GM12878 (cell line): ENCODE results near the gene SHROOM1. TPM values are rescaled to one million over a fixed set of nuclear protein-coding genes. Genes with fewer than 3 reads are reported as not detected.

Experiments
- ATAC-seq: fragments of 200-7000 bp; cut with Tn5 transposase; 3 replicates; pipeline ENCODE4 v1.9.1; 2020; ENCODE audit warnings: mild to moderate bottlenecking, moderate library complexity
- BruUV-seq: library from RNA; stranded (reverse); fragments of 400-500 nt; replicated peaks from 2 replicates; lab custom pipeline; 2021; lab: Mats Ljungman, UMichigan
- CTCF ChIA-PET: fragments of 300-600 bp; sonication (Branson Sonifier 250); formaldehyde crosslinking; extraction: SDS; loops from one replicate; lab custom pipeline; 2021; ENCODE audit warnings: inconsistent platforms; lab: Yijun Ruan, JAX
- POLR2A ChIA-PET: fragments of 350-600 bp; formaldehyde crosslinking; extraction: SDS; loops from one replicate; lab custom pipeline; 2021; ENCODE audit warnings: inconsistent platforms; lab: Charles Lee
- RAD21 ChIA-PET: fragments of 300-600 bp; sonication (Branson Sonifier 250); formaldehyde crosslinking; loops from one replicate; lab custom pipeline; 2023; ENCODE audit warnings: antibody characterized with exemption; ENCODE audit not compliant: unreplicated experiment; lab: Charles Lee
- SMC1A ChIA-PET: fragments of 300-600 bp; sonication (Branson Sonifier 250); formaldehyde crosslinking; loops from one replicate; lab custom pipeline; 2023; ENCODE audit not compliant: unreplicated experiment, uncharacterized antibody; lab: Charles Lee
- DNase-seq: peaks from one replicate; pipeline ENCODE4 v3.0.0-alpha.2; 2011; ENCODE audit warnings: low read depth, low spot score
- FAIRE-seq: peaks from 3 replicates; lab custom pipeline; 2011; peaks lifted over from hg19 to GRCh38; lab: Jason Lieb, UNC
- H2AFZ ChIP-seq: 2 replicates; pipeline ENCODE4 v1.6.0; 2011; ENCODE audit warnings: low read depth, low read length, control low read depth; ENCODE audit not compliant: control insufficient read depth
- H3K27ac ChIP-seq: 2 replicates; pipeline ENCODE4 v1.5.1; 2011; ENCODE audit warnings: control low read depth; ENCODE audit not compliant: control insufficient read depth, insufficient read depth
- H3K27me3 ChIP-seq, 2 experiments: replicated peaks in 1 of 2; 2 replicates each; pipeline versions ENCODE4 v1.6.0 to v1.6.1; 2011; ENCODE audit warnings: low read length in 1 of 2; ENCODE audit not compliant: control insufficient read depth in 2 of 2, insufficient read depth in 2 of 2
- H3K36me3 ChIP-seq, 2 experiments: 2 replicates each; pipeline ENCODE4 v1.5.1; 2011; ENCODE audit warnings: low read length in 1 of 2; ENCODE audit not compliant: control insufficient read depth in 2 of 2, insufficient read depth in 2 of 2
- H3K4me1 ChIP-seq: 2 replicates; pipeline ENCODE4 v1.6.1; 2011; ENCODE audit warnings: mild to moderate bottlenecking, low read length, moderate library complexity, mixed read lengths; ENCODE audit not compliant: control insufficient read depth, insufficient read depth
- H3K4me2 ChIP-seq: 2 replicates; pipeline ENCODE4 v1.6.0; 2011; ENCODE audit warnings: control low read depth; ENCODE audit not compliant: control insufficient read depth, insufficient read depth
- H3K4me3 ChIP-seq: fragments of 200-600 bp; sonication (generic); 2 replicates; pipeline ENCODE4 v1.5.1; 2016
- H3K79me2 ChIP-seq: 2 replicates; pipeline ENCODE4 v1.6.0; 2011; ENCODE audit warnings: low read length; ENCODE audit not compliant: control insufficient read depth, insufficient read depth
- H3K9ac ChIP-seq: 2 replicates; pipeline ENCODE4 v1.8.0; 2011; ENCODE audit warnings: low read length, control low read depth, mixed read lengths; ENCODE audit not compliant: control insufficient read depth, insufficient read depth
- H3K9me3 ChIP-seq: replicated peaks from 3 replicates; pipeline ENCODE4 v1.5.1; 2011; ENCODE audit warnings: mild to moderate bottlenecking, low read length; ENCODE audit not compliant: control insufficient read depth, insufficient read depth
- H4K20me1 ChIP-seq: 2 replicates; pipeline ENCODE4 v1.6.0; 2011; ENCODE audit not compliant: control insufficient read depth, insufficient read depth
- BACH1 ChIP-seq: fragments of 450-650 bp; IDR thresholded peaks from 2 replicates; pipeline ENCODE4 v1.6.1; 2017; ENCODE audit warnings: mild to moderate bottlenecking, borderline replicate concordance
- CHD1 ChIP-seq: IDR thresholded peaks from 2 replicates; pipeline ENCODE4 v1.6.1; 2012; ENCODE audit warnings: low read depth, low read length, improper control_type of control experiment
- GATAD2B ChIP-seq: fragments of 450-650 bp; conservative IDR thresholded peaks from 2 replicates; pipeline ENCODE4 v1.6.1; 2017; ENCODE audit warnings: low read depth, mild to moderate bottlenecking, moderate library complexity
- IRF5 ChIP-seq: fragments of 450-650 bp; IDR thresholded peaks from 2 replicates; pipeline ENCODE4 v1.6.1; 2017; ENCODE audit warnings: borderline replicate concordance
- NKRF ChIP-seq: fragments of 450-650 bp; conservative IDR thresholded peaks from 2 replicates; pipeline ENCODE4 v1.6.1; 2017; ENCODE audit warnings: mild to moderate bottlenecking, moderate library complexity
- PKNOX1 ChIP-seq: fragments of 450-650 bp; IDR thresholded peaks from 2 replicates; pipeline ENCODE4 v1.6.1; 2016; ENCODE audit warnings: mild to moderate bottlenecking
- RAD21 ChIP-seq: IDR thresholded peaks from 2 replicates; pipeline ENCODE4 v1.6.1; 2011; ENCODE audit warnings: mild to moderate bottlenecking, low read depth, low read length, moderate library complexity; ENCODE audit not compliant: insufficient read depth
- RCOR1 ChIP-seq: conservative IDR thresholded peaks from 2 replicates; pipeline ENCODE4 v1.6.1; 2012; ENCODE audit warnings: low read depth, low read length, improper control_type of control experiment
- SIN3A ChIP-seq: IDR thresholded peaks from 2 replicates; pipeline ENCODE4 v1.6.1; 2012; ENCODE audit warnings: low read depth, low read length, improper control_type of control experiment
- SMAD1 ChIP-seq: fragments of 450-650 bp; IDR thresholded peaks from 2 replicates; pipeline ENCODE4 v1.6.1; 2018; ENCODE audit warnings: mild to moderate bottlenecking, low read depth; ENCODE audit not compliant: partially characterized antibody
- SPI1 ChIP-seq: IDR thresholded peaks from 2 replicates; pipeline ENCODE4 v1.6.1; 2011; ENCODE audit warnings: low read depth, mild to moderate bottlenecking, low read length, moderate library complexity, borderline replicate concordance; ENCODE audit not compliant: insufficient read depth
- SREBF2 ChIP-seq: IDR thresholded peaks from 2 replicates; pipeline ENCODE4 v1.6.1; 2012; ENCODE audit warnings: mild to moderate bottlenecking, low read length
- SUPT20H ChIP-seq: IDR thresholded peaks from 2 replicates; pipeline ENCODE4 v1.6.1; 2011; ENCODE audit warnings: low read depth, mild to moderate bottlenecking, low read length, moderate library complexity, borderline replicate concordance; ENCODE audit not compliant: control insufficient read depth
- SUZ12 ChIP-seq: fragments of 200-600 bp; sonication (generic); IDR thresholded peaks from one replicate; pipeline ENCODE4 v1.6.1; 2018; ENCODE audit warnings: antibody characterized with exemption, mild to moderate bottlenecking; ENCODE audit not compliant: unreplicated experiment
- WGBS: methylation state at CpG from one replicate; pipeline ENCODE4 v1.1.6; 2016; ENCODE audit warnings: low lambda C conversion rate; ENCODE audit not compliant: insufficient replicate concordance, insufficient coverage; ENCODE audit errors: missing lambda C conversion rate; 5-methylcytosine and 5-hydroxymethylcytosine counted together
- in situ Hi-C: fragments of 300-500 bp; cut with MboI; formaldehyde crosslinking; loops from 9 replicates; pipeline ENCODE4 v1.14.3; 2018; ENCODE audit warnings: mixed read lengths
- intact Hi-C: fragments of 100-400 bp; cut with micrococcal nuclease; formaldehyde crosslinking; loops from one replicate; pipeline ENCODE4 v1.14.2; 2022; ENCODE audit not compliant: unreplicated experiment
- polyA plus RNA-seq, 11 experiments: library from polyadenylated mRNA; depleted of rRNA in 4 of 11; unstranded in 6 of 11; stranded (reverse) in 5 of 11; fragments of >200 nt; fragmentation: Nextera tagmentation in 4 of 11; fragmentation: Illumina TruSeq in 1 of 11; extraction: Ambion mirVana in 4 of 11; extraction: Trizol in 1 of 11; gene quantifications; 1 replicate in 1 of 11; 2 replicates in 10 of 11; pipeline versions ENCODE4 v1.2.1 to v1.2.3, GENCODE V29; 2011 to 2016; ENCODE audit warnings: inconsistent platforms in 2 of 11, missing spikeins in 2 of 11, low read depth in 1 of 11
- total RNA-seq, 4 experiments: library from RNA; depleted of rRNA in 3 of 4; stranded (reverse); fragments of >200 nt in 3 of 4; fragmentation: Illumina TruSeq in 1 of 4; extraction: Trizol in 1 of 4; gene quantifications; 2 replicates each; pipeline versions ENCODE4 v1.2.1 to v1.2.3, GENCODE V29; 2013 to 2021

The SHROOM1 gene
- total and polyA plus RNA-seq, 10 of the 15 experiments (the other 5 are each of a cell fraction or from before 2014, with no cell fraction given): 0.05 to 3.9 (median 1.3) TPM

- TF ChIP-seq NKRF: no peak
- TF ChIP-seq, all 136 proteins: peak for 0
These were observed 21.6 kb downstream of the SHROOM1 start (continued) for GRCh38 chr5:132808866-132809265.

GRCh38 chr5:132808448-132808847, 22.0 kb downstream of the SHROOM1 start:
- Histone ChIP-seq H3K27me3 (peaks cover 0 to 11% of the 10 kb centered on the region in 2 experiments; a peak in 2 of 4 replicates), H3K4me3 (no peak overlapping the region), H3K27ac (no peak overlapping the region), H3K4me1 (no peaks in the 10 kb centered on the region; the same call in 1 of the 2 replicates), H3K4me2 (no peak overlapping the region), H3K79me2 (no peaks in the 10 kb centered on the region), H3K9ac (no peak overlapping the region), H4K20me1 (no peaks in the 10 kb centered on the region), H2AFZ (no peak overlapping the region), H3K9me3 (no peaks in the 10 kb centered on the region), H3K36me3 (no peaks in the 10 kb centered on the region)
- no peak for TF ChIP-seq PKNOX1
- no peak for TF ChIP-seq SPI1
- TF ChIP-seq SUPT20H: no peak
- TF ChIP-seq CHD1: no peak
- TF ChIP-seq SUZ12: no peak
- TF ChIP-seq RCOR1: no peak
- TF ChIP-seq BACH1: no peak
- TF ChIP-seq SREBF2: no peak
- no peak for TF ChIP-seq GATAD2B
- TF ChIP-seq SIN3A: no peak
- TF ChIP-seq RAD21: no peak
- TF ChIP-seq IRF5: no peak
- TF ChIP-seq SMAD1: no peak
- SMC1A ChIA-PET: interaction anchor here (1.2 to 6.0 kb wide), 12 partner anchors 9 to 424 kb away, joined by 3 to 99 read pairs (median 4); partner anchors contain the start of gene KIF3A
- FAIRE-seq (no peak), ATAC-seq (no peak), DNase-seq (no peak)
- BruUV-seq: no TSS peak
- WGBS: 21% methylated on average over 2 of the region's 2 CpGs
- CTCF ChIA-PET: interaction anchor here (1.0 to 9.0 kb wide), 8 partner anchors 11 to 282 kb away, joined by 3 to 159 read pairs (median 10); partner anchors contain the start of genes GDF9, SEPTIN8 and UQCRQ
- POLR2A ChIA-PET: interaction anchor here (6.2 kb wide), 1 partner anchor 10 kb away, joined by 41 read pairs; no protein-coding TSS in a partner anchor
- RAD21 ChIA-PET: interaction anchor here (0.6 to 6.5 kb wide), 4 partner anchors 10 to 302 kb away, joined by 3 to 106 read pairs (median 12); no protein-coding TSS in a partner anchor
- in situ Hi-C loops: no loop called here
- intact Hi-C loops: no loop called here
